T-cell (primary cell): ENCODE data around the gene GPR137. TPM values are rescaled to one million over a fixed set of nuclear protein-coding genes. Genes with fewer than 3 reads are reported as not detected.
"Not testable (repeated sequence)": the region's sequence is repeated elsewhere in the genome, so short reads cannot be mapped to it uniquely, and the experiment has no call there.

Source experiments
- ATAC-seq, 4 experiments: fragments of 200-7000 bp in 3 of 4; fragments of 150-1000 bp in 1 of 4; cut with Tn5 transposase; replicated peaks in 1 of 4; 1 replicate in 3 of 4; 2 replicates in 1 of 4; pipeline ENCODE4 v1.10.0; 2021; ENCODE audit warnings: moderate library complexity in 3 of 4, mild to moderate bottlenecking in 2 of 4, moderate number of reproducible peaks in 1 of 4
- CTCF ChIA-PET, 2 donors: fragments of 300-600 bp; sonication (Branson Sonifier 250); formaldehyde crosslinking; loops; one replicate each; lab custom pipeline; 2022; ENCODE audit warnings: antibody characterized with exemption in 2 of 2; lab: Charles Lee
- POLR2A ChIA-PET, 2 donors: fragments of 300-600 bp; sonication (Branson Sonifier 250); formaldehyde crosslinking; loops; one replicate each; lab custom pipeline; 2022; ENCODE audit warnings: antibody characterized with exemption in 2 of 2; lab: Charles Lee
- DNase-seq, 35 experiments: peaks; one replicate each; pipeline versions ENCODE4 v3.0.0 to v3.0.0-alpha.2; 2013 to 2023
- H3K27ac ChIP-seq: one replicate; pipeline ENCODE4 v1.5.1; 2013; ENCODE audit warnings: low read length
- H3K27me3 ChIP-seq, 2 experiments: replicated peaks in 1 of 2; 1 replicate in 1 of 2; 2 replicates in 1 of 2; pipeline versions ENCODE4 v1.6.1 to v1.7.0; 2013; ENCODE audit warnings: low read length in 1 of 2, mixed read lengths in 1 of 2; ENCODE audit not compliant: control insufficient read depth in 2 of 2, insufficient read depth in 2 of 2; ENCODE audit errors: extremely low read depth in 1 of 2
- H3K36me3 ChIP-seq, 2 donors: 1 replicate in 1 of 2; 2 replicates in 1 of 2; pipeline versions ENCODE4 v1.6.1 to v1.7.0; 2013; ENCODE audit warnings: low read length in 1 of 2; ENCODE audit not compliant: control insufficient read depth in 2 of 2, insufficient read depth in 1 of 2; ENCODE audit errors: extremely low read depth in 1 of 2
- H3K4me1 ChIP-seq, 2 experiments: 1 replicate in 1 of 2; 2 replicates in 1 of 2; pipeline versions ENCODE4 v1.6.1 to v1.7.0; 2013; ENCODE audit warnings: low read length in 2 of 2, mixed read lengths in 1 of 2; ENCODE audit not compliant: insufficient read depth in 2 of 2, control insufficient read depth in 1 of 2; ENCODE audit errors: extremely low read depth in 1 of 2
- H3K4me3 ChIP-seq, 2 donors: 1 replicate in 1 of 2; 2 replicates in 1 of 2; pipeline versions ENCODE4 v1.5.1 to v1.7.0; 2013; ENCODE audit warnings: mild to moderate bottlenecking in 2 of 2, low read length in 1 of 2, moderate library complexity in 1 of 2; ENCODE audit not compliant: control insufficient read depth in 1 of 2; ENCODE audit errors: extremely low read depth in 1 of 2
- H3K9me3 ChIP-seq: 2 replicates; pipeline ENCODE4 v1.7.0; 2013
- H3K27ac Mint-ChIP-seq, 2 donors: one replicate each; pipeline ENCODE4 v1.8.0; 2020 to 2021; ENCODE audit warnings: mild to moderate bottlenecking in 2 of 2, mixed read lengths in 2 of 2
- H3K27me3 Mint-ChIP-seq, 2 donors: one replicate each; pipeline ENCODE4 v1.8.0; 2021 to 2022; ENCODE audit warnings: mixed read lengths in 2 of 2
- H3K36me3 Mint-ChIP-seq: one replicate; pipeline ENCODE4 v1.8.0; 2021; ENCODE audit warnings: mixed read lengths
- H3K4me1 Mint-ChIP-seq, 3 donors: one replicate each; pipeline ENCODE4 v1.8.0; 2020 to 2022; ENCODE audit warnings: mixed read lengths in 3 of 3, mild to moderate bottlenecking in 1 of 3
- H3K4me3 Mint-ChIP-seq, 3 donors: one replicate each; pipeline ENCODE4 v1.8.0; 2020 to 2022; ENCODE audit warnings: mild to moderate bottlenecking in 3 of 3, mixed read lengths in 3 of 3, moderate library complexity in 3 of 3
- H3K9me3 Mint-ChIP-seq, 3 donors: one replicate each; pipeline ENCODE4 v1.8.0; 2020 to 2022; ENCODE audit warnings: mixed read lengths in 3 of 3
- WGBS: methylation state at CpG from one replicate; pipeline ENCODE4 v1.1.5; 2013; ENCODE audit warnings: missing lambda C conversion rate; ENCODE audit not compliant: insufficient coverage; 5-methylcytosine and 5-hydroxymethylcytosine counted together
- total RNA-seq, 35 experiments: library from RNA in 6 of 35; stranded (reverse) in 6 of 35; fragments of 120-200 nt in 1 of 35; gene quantifications; one replicate each; pipeline versions ENCODE4 v1.2.1 to v1.2.4 and lab custom pipeline; 2013 to 2026

The GPR137 gene
- total RNA-seq, 5 donors from 2014 or later (not counting 1 experiment from before 2014, with no cell fraction given) = 31.0 to 39.8 (median 34.2) TPM

DNA sequence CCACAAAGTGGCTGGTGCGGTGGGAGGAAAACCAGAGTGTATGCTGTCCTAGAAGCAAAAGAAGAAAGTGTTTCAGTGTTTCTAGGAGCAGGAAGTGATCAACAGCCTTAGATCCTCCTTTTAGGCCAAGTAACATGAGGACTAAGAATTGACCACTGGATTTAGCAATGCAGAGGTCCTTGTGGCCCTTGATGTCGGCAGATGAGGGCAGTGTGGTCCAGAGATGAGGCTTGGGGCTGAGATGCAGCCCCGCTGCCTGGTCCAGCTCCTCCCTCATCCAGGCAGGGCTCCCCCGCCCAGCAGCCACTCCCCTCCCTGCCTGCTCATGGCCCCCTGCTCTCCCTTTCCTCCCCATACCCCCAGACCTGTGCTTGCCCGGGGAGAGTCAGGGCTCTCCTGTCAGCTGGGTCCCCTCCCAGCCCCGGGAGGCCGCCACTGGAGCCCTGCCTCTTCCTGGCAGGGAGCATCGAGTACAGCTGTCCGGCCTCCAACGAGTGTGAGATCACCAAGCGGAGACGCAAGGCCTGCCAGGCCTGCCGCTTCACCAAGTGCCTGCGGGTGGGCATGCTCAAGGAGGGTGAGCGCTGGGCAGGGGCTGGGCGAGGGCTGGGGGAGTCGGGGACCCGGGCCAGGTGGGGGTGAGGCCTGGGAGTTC lies 28.0 kb downstream of the GPR137 start:
- DNase-seq = no peak
- no peaks in the 10 kb centered on the region for H3K9me3 ChIP-seq
- no peaks in the 10 kb centered on the region for H3K27me3 ChIP-seq
- H3K4me3 ChIP-seq = no peak overlapping the region
- POLR2A ChIA-PET = no interaction called here
- Mint-ChIP-seq H3K4me1 (peaks cover 27 to 35% (median 30%) of the 10 kb centered on the region in 3 donors), H3K4me3 (no peak overlapping the region), H3K9me3 (no peaks in the 10 kb centered on the region), H3K36me3 (peaks cover 13% of the 10 kb centered on the region), H3K27ac (peak overlapping the region in 1 of 2 donors; percentile 50), H3K27me3 (no peaks in the 10 kb centered on the region)
- CTCF ChIA-PET = no interaction called here
- H3K27ac ChIP-seq = no peak overlapping the region
- H3K4me1 ChIP-seq = peaks cover 0 to 33% of the 10 kb centered on the region in 2 experiments
- peaks cover 0 to 20% of the 10 kb centered on the region in 2 donors for H3K36me3 ChIP-seq
- ATAC-seq = no peak
- WGBS = 96% methylated on average over 12 of the region's 18 CpGs

DNA sequence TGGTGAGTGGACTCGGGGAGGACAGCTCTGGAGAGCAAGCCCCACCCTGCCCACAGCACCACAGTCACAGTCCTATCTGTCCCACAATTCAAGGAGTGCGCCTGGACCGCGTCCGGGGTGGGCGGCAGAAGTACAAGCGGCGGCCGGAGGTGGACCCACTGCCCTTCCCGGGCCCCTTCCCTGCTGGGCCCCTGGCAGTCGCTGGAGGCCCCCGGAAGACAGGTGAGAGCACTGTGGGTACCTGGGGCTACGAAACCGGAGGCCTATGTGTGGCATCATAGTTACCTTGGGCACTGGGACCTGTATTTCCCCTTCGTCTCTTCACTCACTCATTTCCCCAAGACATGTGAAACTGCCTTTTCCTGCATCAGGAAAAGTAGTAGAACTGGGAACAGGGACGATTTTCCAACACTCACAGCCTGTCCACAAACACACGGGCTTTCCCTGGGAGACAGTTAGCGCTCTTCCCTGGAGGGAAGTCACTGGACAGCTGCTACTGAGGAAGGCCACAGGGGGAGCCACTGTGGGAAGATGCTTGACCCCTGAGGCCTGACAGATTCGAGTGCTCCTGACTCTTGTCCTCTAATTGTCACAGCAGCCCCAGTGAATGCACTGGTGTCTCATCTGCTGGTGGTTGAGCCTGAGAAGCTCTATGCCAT lies 28.6 kb downstream of the GPR137 start:
- Mint-ChIP-seq H3K4me3 (no peak overlapping the region), H3K9me3 (no peaks in the 10 kb centered on the region), H3K27me3 (no peaks in the 10 kb centered on the region), H3K4me1 (peaks cover 32 to 41% (median 35%) of the 10 kb centered on the region in 3 donors), H3K36me3 (peaks cover 13% of the 10 kb centered on the region), H3K27ac (peak overlapping the region in 1 of 2 donors; percentile 32)
- H3K27ac ChIP-seq = no peak overlapping the region
- no peaks in the 10 kb centered on the region for H3K9me3 ChIP-seq
- 92% methylated on average over 12 of the region's 19 CpGs for WGBS
- ChIA-PET POLR2A (no interaction called here), CTCF (no interaction called here)
- no peak for DNase-seq
- H3K27me3 ChIP-seq = no peaks in the 10 kb centered on the region
- no peak overlapping the region for H3K4me3 ChIP-seq
- H3K4me1 ChIP-seq = peaks cover 2 to 40% of the 10 kb centered on the region in 2 experiments
- ATAC-seq = no peak
- peaks cover 0 to 20% of the 10 kb centered on the region in 2 donors for H3K36me3 ChIP-seq

DNA sequence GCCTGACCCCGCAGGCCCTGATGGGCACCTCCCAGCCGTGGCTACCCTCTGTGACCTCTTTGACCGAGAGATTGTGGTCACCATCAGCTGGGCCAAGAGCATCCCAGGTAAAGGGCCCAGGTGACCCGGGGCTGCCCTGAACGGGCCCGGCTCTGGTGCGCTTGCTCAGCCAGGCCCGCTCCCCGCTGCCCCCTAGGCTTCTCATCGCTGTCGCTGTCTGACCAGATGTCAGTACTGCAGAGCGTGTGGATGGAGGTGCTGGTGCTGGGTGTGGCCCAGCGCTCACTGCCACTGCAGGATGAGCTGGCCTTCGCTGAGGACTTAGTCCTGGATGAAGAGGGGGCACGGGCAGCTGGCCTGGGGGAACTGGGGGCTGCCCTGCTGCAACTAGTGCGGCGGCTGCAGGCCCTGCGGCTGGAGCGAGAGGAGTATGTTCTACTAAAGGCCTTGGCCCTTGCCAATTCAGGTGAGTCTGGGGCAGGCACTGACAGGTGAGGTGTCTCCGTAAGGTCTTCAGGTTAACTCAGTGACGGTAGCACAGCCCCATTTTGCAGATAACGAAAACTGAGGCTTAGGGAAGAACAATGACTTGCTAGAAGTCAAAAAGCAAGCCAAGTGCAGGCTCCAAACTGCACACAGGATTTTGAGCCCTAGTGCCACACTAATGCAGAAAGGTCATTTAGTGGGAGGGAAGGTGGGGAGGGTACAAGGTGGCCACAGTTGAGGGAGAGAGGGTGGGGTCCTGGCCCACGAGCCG lies 29.3 kb downstream of the GPR137 start:
- Mint-ChIP-seq H3K27ac (peak overlapping the region in 1 of 2 donors; percentile 15), H3K4me1 (peaks cover 33 to 47% (median 41%) of the 10 kb centered on the region in 3 donors), H3K36me3 (peaks cover 13% of the 10 kb centered on the region), H3K9me3 (no peaks in the 10 kb centered on the region), H3K27me3 (no peaks in the 10 kb centered on the region), H3K4me3 (peak overlapping the region in 1 of 3 donors; percentile 41)
- no peak for DNase-seq
- H3K4me3 ChIP-seq = no peak overlapping the region
- WGBS = 96% methylated on average over 22 of the region's 24 CpGs
- H3K4me1 ChIP-seq = peaks cover 2 to 44% of the 10 kb centered on the region in 2 experiments
- H3K9me3 ChIP-seq = no peaks in the 10 kb centered on the region
- H3K27ac ChIP-seq = no peak overlapping the region
- peaks cover 0 to 20% of the 10 kb centered on the region in 2 donors for H3K36me3 ChIP-seq
- no peak for ATAC-seq
- CTCF ChIA-PET = no interaction called here
- POLR2A ChIA-PET = no interaction called here
- H3K27me3 ChIP-seq = no peaks in the 10 kb centered on the region

DNA sequence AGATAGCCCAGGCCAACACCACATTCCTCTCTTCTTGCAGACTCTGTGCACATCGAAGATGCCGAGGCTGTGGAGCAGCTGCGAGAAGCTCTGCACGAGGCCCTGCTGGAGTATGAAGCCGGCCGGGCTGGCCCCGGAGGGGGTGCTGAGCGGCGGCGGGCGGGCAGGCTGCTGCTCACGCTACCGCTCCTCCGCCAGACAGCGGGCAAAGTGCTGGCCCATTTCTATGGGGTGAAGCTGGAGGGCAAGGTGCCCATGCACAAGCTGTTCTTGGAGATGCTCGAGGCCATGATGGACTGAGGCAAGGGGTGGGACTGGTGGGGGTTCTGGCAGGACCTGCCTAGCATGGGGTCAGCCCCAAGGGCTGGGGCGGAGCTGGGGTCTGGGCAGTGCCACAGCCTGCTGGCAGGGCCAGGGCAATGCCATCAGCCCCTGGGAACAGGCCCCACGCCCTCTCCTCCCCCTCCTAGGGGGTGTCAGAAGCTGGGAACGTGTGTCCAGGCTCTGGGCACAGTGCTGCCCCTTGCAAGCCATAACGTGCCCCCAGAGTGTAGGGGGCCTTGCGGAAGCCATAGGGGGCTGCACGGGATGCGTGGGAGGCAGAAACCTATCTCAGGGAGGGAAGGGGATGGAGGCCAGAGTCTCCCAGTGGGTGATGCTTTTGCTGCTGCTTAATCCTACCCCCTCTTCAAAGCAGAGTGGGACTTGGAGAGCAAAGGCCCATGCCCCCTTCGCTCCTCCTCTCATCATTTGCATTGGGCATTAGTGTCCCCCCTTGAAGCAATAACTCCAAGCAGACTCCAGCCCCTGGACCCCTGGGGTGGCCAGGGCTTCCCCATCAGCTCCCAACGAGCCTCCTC lies 30.2 kb downstream of the GPR137 start:
- POLR2A ChIA-PET, ATAC-seq, H3K9me3 Mint-ChIP-seq, H3K4me3 ChIP-seq, H3K27me3 Mint-ChIP-seq, H3K27me3 ChIP-seq, DNase-seq, H3K9me3 ChIP-seq: not testable (repeated sequence)
- H3K36me3 ChIP-seq = peaks cover 0 to 27% of the 10 kb centered on the region in 2 donors
- H3K27ac ChIP-seq = peak overlapping the region; percentile 98
- CTCF ChIA-PET = interaction anchor here in 1 of 2 donors (2.6 kb wide), 1 partner anchor 15 kb away, joined by 22 read pairs; the partner anchor contains the start of gene CATSPERZ
- peaks cover 20% of the 10 kb centered on the region for H3K36me3 Mint-ChIP-seq
- peaks cover 2 to 44% of the 10 kb centered on the region in 2 experiments for H3K4me1 ChIP-seq
- peak overlapping the region; percentile 91 to 96 (median 93) for H3K4me3 Mint-ChIP-seq
- WGBS = 91% methylated on average over 19 of the region's 25 CpGs
- peaks cover 32 to 56% (median 43%) of the 10 kb centered on the region in 3 donors for H3K4me1 Mint-ChIP-seq
- peak overlapping the region; percentile 58 to 100 for H3K27ac Mint-ChIP-seq

DNA sequence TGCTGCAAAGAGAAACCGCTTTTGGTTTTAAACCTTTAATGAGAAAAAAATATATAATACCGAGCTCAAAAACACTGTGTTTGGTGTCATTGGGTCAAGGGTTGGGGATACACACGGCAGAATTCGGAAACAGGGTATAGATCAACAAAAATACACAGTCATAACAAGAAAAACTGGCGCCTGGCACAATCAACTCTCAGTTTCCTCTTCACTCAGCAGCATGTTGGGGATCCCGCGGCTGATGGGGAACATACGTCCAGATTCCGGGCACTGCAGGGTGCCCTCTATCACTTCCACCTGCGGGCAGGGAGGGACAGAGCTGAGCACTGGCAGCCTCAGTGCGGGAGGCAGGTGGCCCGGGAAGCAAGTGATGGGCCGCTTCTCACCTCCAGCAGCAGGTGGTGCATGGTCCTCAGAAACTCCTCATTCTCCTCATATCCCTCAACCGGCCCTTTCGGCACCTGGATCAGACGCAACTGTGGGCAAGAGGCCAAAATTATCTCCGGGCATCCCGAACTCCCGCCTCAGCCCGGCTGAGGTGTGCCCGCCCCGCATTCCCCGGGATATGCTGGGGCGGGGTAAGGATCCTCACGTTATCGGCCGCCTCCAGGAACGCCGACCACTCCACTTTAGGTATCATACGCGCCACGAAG lies 31.1 kb downstream of the GPR137 start:
- DNase-seq (peak in 26 of 35 experiments; percentile 17 to 70 (median 42)), ATAC-seq (peak in 1 of 4 experiments; percentile 5)
- peaks cover 0 to 35% of the 10 kb centered on the region in 2 donors for H3K36me3 ChIP-seq
- H3K27me3 ChIP-seq = no peaks in the 10 kb centered on the region
- peak overlapping the region; percentile 76 to 79 for H3K4me3 ChIP-seq
- ChIA-PET CTCF (interaction anchor here (0.6 to 2.6 kb wide), 13 partner anchors 12 to 1653 kb away, joined by 4 to 41 read pairs (median 11); partner anchors contain the start of genes CATSPERZ (in 1 of the 2), CCDC88B (in 1 of the 2), ESRRA (in 1 of the 2) and GPR137 (in 1 of the 2)), POLR2A (interaction anchor here (0.6 to 1.5 kb wide), 7 partner anchors 9 to 131 kb away, joined by 3 to 10 read pairs (median 5); partner anchors contain the start of genes BAD (in 1 of the 2), ESRRA (in 1 of the 2), GPR137 (in 1 of the 2) and STIP1 (in 1 of the 2))
- Mint-ChIP-seq H3K36me3 (peaks cover 28% of the 10 kb centered on the region), H3K4me3 (peak overlapping the region; percentile 91 to 96 (median 93)), H3K27ac (peak overlapping the region; percentile 99 to 100), H3K27me3 (no peaks in the 10 kb centered on the region), H3K4me1 (peaks cover 30 to 59% (median 44%) of the 10 kb centered on the region in 3 donors), H3K9me3 (no peaks in the 10 kb centered on the region)
- H3K9me3 ChIP-seq = no peaks in the 10 kb centered on the region
- peaks cover 2 to 42% of the 10 kb centered on the region in 2 experiments for H3K4me1 ChIP-seq
- WGBS = under 1% methylated on average over 27 of the region's 32 CpGs
- peak overlapping the region; percentile 98 for H3K27ac ChIP-seq
